ENCODE data around the gene ZFP64. TPM values are rescaled to one million over a fixed set of nuclear protein-coding genes. Genes with fewer than 3 reads are reported as not detected.
"Not testable (repeated sequence)": the region's sequence is repeated elsewhere in the genome, so short reads cannot be mapped to it uniquely, and the experiment has no call there.

The ZFP64 gene
- total and polyA plus RNA-seq, 9 donors = 6.3 to 16.4 (median 9.8) TPM

GRCh38 chr20:52226370-52226769 is 34.8 kb upstream of the ZFP64 start:
- no peak for DNase-seq
- Histone ChIP-seq H3K27me3 (no peaks in the 10 kb centered on the region), H3K4me3 (no peak overlapping the region), H3K4me1 (ENCODE audit: insufficient read depth) (no peaks in the 10 kb centered on the region), H3K27ac (no peak overlapping the region), H3K36me3 (no peaks in the 10 kb centered on the region), H3K9me3 (no peaks in the 10 kb centered on the region)
- no peak for TF ChIP-seq CTCF (IDR thresholded peaks at IDR 0.05)
- no peak for TF ChIP-seq EP300 (IDR thresholded peaks at IDR 0.05)
- no peak for TF ChIP-seq POLR2A (IDR thresholded peaks at IDR 0.05)
- WGBS, 3 donors = 8 to 18% (median 11%) methylated on average over 3 of the region's 3 CpGs
- intact Hi-C loops (cut with DNase I) = no loop called here

DNA sequence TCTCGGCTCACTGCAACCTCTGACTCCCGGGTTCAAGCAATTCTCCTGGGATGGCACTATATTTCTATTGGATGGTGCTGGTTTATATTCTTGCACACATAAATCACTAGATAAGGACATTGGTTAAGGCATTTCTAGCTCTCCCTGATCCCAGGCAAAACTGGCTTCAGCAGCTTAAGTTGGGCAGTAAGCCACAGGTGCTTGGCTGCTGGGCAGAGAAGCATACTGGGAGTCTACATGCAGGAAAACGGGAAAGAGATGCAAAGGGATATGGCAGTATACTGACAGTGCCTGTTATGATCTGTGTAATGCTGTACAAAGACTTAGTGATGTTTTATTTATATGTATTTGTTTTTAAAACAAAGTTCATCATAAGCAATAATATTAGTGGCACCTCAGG is 33.3 kb upstream of the ZFP64 start:
- Histone ChIP-seq H3K4me3 (no peak overlapping the region), H3K9me3 (peaks cover 0 to 3% of the 10 kb centered on the region in 2 donors), H3K27ac (no peak overlapping the region), H3K36me3 (no peaks in the 10 kb centered on the region), H3K4me1 (ENCODE audit: insufficient read depth) (no peaks in the 10 kb centered on the region), H3K27me3 (no peaks in the 10 kb centered on the region)
- TF ChIP-seq EP300 (IDR thresholded peaks at IDR 0.05) (no peak), CTCF (IDR thresholded peaks at IDR 0.05) (no peak), POLR2A (IDR thresholded peaks at IDR 0.05) (no peak)
- 6 to 11% (median 7%) methylated on average over 3 of the region's 3 CpGs for WGBS, 3 donors
- no peak for DNase-seq
- intact Hi-C loops (cut with DNase I) = no loop called here

DNA sequence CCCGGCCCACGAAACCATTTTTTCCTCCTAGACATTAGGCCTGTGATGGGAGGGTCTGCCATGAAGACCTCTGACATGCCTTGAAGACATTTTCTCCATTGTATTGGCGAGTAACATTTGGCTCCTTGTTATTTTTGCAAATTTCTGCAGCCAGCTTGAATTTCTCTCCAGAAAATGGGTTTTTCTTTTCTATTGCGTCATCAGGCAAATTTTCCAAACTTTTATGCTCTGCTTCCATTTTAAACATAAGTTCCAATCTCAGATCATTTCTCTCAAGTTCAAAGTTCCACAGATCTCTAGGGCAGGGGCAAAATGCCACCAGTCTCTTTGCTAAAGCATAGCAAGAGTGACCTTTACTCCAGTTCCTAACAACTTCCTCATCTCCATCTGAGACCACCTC is 29.8 kb upstream of the ZFP64 start:
- DNase-seq; H3K27me3 ChIP-seq; intact Hi-C loops (cut with DNase I); H3K27ac ChIP-seq; H3K4me3 ChIP-seq; H3K36me3 ChIP-seq; H3K4me1 ChIP-seq (ENCODE audit: insufficient read depth); H3K9me3 ChIP-seq: not testable (repeated sequence)
- 91 to 96% (median 94%) methylated on average over 4 of the region's 4 CpGs for WGBS, 3 donors

- DNase-seq; H3K4me3 ChIP-seq; intact Hi-C loops (cut with DNase I); H3K9me3 ChIP-seq; H3K36me3 ChIP-seq; H3K27me3 ChIP-seq; H3K4me1 ChIP-seq (ENCODE audit: insufficient read depth); H3K27ac ChIP-seq: not testable (repeated sequence)
These were observed 29.3 kb upstream of the ZFP64 start for GRCh38 chr20:52220891-52221290.

- TF ChIP-seq CTCF (IDR thresholded peaks at IDR 0.05) (no peak), EP300 (IDR thresholded peaks at IDR 0.05) (no peak), POLR2A (IDR thresholded peaks at IDR 0.05) (no peak)
- Histone ChIP-seq H3K27me3 (no peaks in the 10 kb centered on the region), H3K36me3 (no peaks in the 10 kb centered on the region), H3K27ac (no peak overlapping the region), H3K4me1 (ENCODE audit: insufficient read depth) (no peaks in the 10 kb centered on the region), H3K9me3 (peaks cover 0 to 3% of the 10 kb centered on the region in 2 donors), H3K4me3 (no peak overlapping the region)
- intact Hi-C loops (cut with DNase I) = no loop called here
- 81 to 83% (median 81%) methylated on average over 9 of the region's 9 CpGs for WGBS, 3 donors
- no peak for DNase-seq
These were observed 27.9 kb upstream of the ZFP64 start for GRCh38 chr20:52219441-52219840.
